NT2/D1 (cell line): Measurements from ENCODE around the gene GIMAP8.

Source experiments
- SUZ12 ChIP-seq: IDR thresholded peaks from 2 replicates; pipeline ENCODE4 v1.6.1; 2011; ENCODE audit not compliant: insufficient read length, insufficient read depth; ENCODE audit errors: extremely low read depth
- YY1 ChIP-seq: IDR thresholded peaks from 2 replicates; pipeline ENCODE4 v1.6.1; 2011; ENCODE audit not compliant: insufficient read length, insufficient read depth
- ZNF274 ChIP-seq: IDR thresholded peaks from 2 replicates; pipeline ENCODE4 v1.6.1; 2011; ENCODE audit warnings: mild to moderate bottlenecking, low read depth, low read length

- TF ChIP-seq YY1 (no peak), ZNF274 (no peak), SUZ12 (no peak)
These were observed 66.7 kb downstream of the GIMAP8 start for GRCh38 chr7:150516956-150517745.
